Osteocyte (in vitro differentiated cells): ENCODE results near the gene TMEM63A. TPM values are rescaled to one million over a fixed set of nuclear protein-coding genes. Genes with fewer than 3 reads are reported as not detected.

Source experiments
- DNase-seq: peaks from one replicate; pipeline ENCODE4 v3.0.0; 2021; ENCODE audit warnings: mixed read lengths; ENCODE audit not compliant: unreplicated experiment; ENCODE audit errors: extremely low spot score
- H3K27ac Mint-ChIP-seq: one replicate; pipeline ENCODE4 v1.8.0; 2021; ENCODE audit warnings: mild to moderate bottlenecking, mixed read lengths; ENCODE audit not compliant: unreplicated experiment
- H3K27me3 Mint-ChIP-seq: one replicate; pipeline ENCODE4 v1.8.0; 2021; ENCODE audit warnings: mixed read lengths; ENCODE audit not compliant: unreplicated experiment
- H3K36me3 Mint-ChIP-seq: one replicate; pipeline ENCODE4 v1.8.0; 2021; ENCODE audit warnings: mixed read lengths; ENCODE audit not compliant: unreplicated experiment
- H3K4me1 Mint-ChIP-seq: one replicate; pipeline ENCODE4 v1.8.0; 2021; ENCODE audit warnings: mixed read lengths; ENCODE audit not compliant: unreplicated experiment
- H3K4me3 Mint-ChIP-seq: one replicate; pipeline ENCODE4 v1.8.0; 2021; ENCODE audit warnings: mild to moderate bottlenecking, moderate library complexity, mixed read lengths; ENCODE audit not compliant: unreplicated experiment
- H3K9me3 Mint-ChIP-seq: one replicate; pipeline ENCODE4 v1.8.0; 2021; ENCODE audit warnings: mixed read lengths; ENCODE audit not compliant: unreplicated experiment
- total RNA-seq: library from RNA; stranded (reverse); gene quantifications from 2 replicates; pipeline ENCODE4 v1.2.1, GENCODE V29; 2021
- TF ChIP-seq, protein P1 (sequence below): fragments of 200-600 bp; sonication (generic); IDR thresholded peaks from 2 replicates; pipeline ENCODE4 v1.5.0; 2021; ENCODE audit warnings: antibody characterized with exemption, mild to moderate bottlenecking, moderate library complexity

Gene TMEM63A
- total RNA-seq, 1 donor from 2014 or later: 54.8 TPM

DNA sequence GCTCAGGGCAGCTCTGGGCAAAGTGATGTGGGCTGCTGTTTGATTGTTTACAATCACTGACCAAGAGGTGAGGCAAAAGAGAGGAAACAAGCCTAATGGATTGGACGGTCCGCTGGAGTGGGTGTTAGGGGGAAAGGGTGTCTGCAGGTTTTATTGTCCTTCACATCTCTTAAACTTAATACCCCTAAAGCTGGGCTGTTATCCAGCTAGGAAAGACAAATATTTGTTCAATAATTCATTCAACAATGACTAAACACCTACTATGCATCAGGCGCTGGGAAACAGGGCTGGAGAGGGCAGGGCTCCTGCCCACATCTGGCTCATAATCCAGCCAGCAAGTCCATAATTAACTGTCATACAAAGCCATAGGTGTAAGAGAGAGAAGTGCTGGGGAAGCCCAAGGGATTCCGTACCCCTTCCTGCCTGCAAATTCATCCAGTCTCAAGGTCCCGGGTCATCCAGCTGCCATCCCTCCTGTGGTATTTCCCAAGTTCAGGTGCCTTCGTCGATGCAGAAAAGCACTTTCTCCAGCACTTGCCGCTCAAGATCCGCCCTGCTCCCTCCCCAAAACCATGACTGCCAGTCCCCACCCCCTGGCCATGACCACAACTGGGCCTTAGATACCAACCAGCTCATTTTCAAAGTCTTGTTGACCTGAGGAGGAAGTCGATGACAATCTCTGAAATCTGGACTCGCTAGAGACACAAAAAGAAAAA lies 10.7 kb downstream of the TMEM63A start:
- peaks cover 36% of the 10 kb centered on the region for H3K36me3 Mint-ChIP-seq
- H3K27ac Mint-ChIP-seq: no peak overlapping the region
- no peak overlapping the region for H3K4me3 Mint-ChIP-seq
- no peaks in the 10 kb centered on the region for H3K27me3 Mint-ChIP-seq
- H3K4me1 Mint-ChIP-seq: peaks cover 4% of the 10 kb centered on the region
- TF ChIP-seq, protein P1, sequence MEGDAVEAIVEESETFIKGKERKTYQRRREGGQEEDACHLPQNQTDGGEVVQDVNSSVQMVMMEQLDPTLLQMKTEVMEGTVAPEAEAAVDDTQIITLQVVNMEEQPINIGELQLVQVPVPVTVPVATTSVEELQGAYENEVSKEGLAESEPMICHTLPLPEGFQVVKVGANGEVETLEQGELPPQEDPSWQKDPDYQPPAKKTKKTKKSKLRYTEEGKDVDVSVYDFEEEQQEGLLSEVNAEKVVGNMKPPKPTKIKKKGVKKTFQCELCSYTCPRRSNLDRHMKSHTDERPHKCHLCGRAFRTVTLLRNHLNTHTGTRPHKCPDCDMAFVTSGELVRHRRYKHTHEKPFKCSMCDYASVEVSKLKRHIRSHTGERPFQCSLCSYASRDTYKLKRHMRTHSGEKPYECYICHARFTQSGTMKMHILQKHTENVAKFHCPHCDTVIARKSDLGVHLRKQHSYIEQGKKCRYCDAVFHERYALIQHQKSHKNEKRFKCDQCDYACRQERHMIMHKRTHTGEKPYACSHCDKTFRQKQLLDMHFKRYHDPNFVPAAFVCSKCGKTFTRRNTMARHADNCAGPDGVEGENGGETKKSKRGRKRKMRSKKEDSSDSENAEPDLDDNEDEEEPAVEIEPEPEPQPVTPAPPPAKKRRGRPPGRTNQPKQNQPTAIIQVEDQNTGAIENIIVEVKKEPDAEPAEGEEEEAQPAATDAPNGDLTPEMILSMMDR: no peak
- DNase-seq: no peak
- no peaks in the 10 kb centered on the region for H3K9me3 Mint-ChIP-seq

DNA sequence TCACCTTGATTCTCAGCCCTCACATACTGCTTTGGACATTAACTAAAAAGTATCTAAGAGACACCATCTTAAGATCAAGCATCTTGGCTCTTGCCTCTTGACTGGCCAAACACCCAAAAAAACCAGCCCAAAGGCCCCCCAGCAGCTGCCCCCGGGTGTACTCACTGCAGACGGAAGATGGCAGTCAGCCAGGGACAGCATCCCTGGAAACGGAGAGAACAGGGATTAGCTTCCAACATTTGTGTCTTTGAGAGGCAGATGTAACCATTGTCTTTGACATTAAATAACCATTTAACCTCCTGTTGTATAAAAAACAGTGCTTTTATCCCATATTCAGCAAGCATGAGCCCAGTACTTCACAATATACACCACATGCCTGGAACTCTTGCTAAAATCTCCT lies 11.3 kb downstream of the TMEM63A start:
- H3K4me3 Mint-ChIP-seq: no peak overlapping the region
- no peaks in the 10 kb centered on the region for H3K27me3 Mint-ChIP-seq
- peaks cover 10% of the 10 kb centered on the region for H3K4me1 Mint-ChIP-seq
- no peaks in the 10 kb centered on the region for H3K9me3 Mint-ChIP-seq
- TF ChIP-seq, protein P1: no peak
- no peak overlapping the region for H3K27ac Mint-ChIP-seq
- peaks cover 37% of the 10 kb centered on the region for H3K36me3 Mint-ChIP-seq
- no peak for DNase-seq

DNA sequence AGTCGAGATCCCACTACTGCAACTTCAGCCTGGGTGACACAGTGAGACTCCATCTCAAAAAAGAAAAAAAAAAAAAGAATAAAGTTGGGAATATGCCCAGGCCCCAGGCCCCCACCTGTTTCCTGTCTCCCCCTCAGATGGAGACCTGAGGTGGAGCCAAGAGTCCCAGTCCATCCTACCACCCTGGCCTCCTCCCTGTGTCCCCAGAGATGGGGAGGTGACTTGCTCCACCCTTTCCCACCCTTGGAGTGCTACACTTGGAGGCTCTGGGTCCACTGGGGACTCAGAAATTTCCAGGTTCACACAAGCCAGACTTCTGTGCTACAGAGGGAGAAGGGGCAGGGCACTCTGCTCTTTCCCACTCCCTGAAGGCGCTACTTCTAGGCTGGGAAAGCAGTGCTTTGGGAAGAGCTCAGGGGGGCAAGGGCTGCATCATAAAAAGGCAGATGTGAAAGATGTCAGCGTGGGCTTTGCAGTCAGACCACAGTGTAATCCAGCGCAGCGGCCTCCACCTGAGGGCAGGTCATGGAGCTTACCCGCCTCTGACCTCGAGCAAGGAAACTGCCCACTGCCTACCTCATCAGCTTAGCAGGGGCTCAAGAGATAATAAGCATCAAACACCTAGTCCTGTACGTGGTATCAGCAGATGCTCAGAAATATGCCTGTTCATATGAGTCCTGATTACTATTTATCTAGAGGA lies 13.4 kb downstream of the TMEM63A start:
- Mint-ChIP-seq H3K36me3 (peaks cover 38% of the 10 kb centered on the region), H3K27ac (no peak overlapping the region), H3K9me3 (no peaks in the 10 kb centered on the region), H3K4me1 (peaks cover 20% of the 10 kb centered on the region), H3K27me3 (no peaks in the 10 kb centered on the region), H3K4me3 (no peak overlapping the region)
- TF ChIP-seq, protein P1: no peak
- DNase-seq: no peak

DNA sequence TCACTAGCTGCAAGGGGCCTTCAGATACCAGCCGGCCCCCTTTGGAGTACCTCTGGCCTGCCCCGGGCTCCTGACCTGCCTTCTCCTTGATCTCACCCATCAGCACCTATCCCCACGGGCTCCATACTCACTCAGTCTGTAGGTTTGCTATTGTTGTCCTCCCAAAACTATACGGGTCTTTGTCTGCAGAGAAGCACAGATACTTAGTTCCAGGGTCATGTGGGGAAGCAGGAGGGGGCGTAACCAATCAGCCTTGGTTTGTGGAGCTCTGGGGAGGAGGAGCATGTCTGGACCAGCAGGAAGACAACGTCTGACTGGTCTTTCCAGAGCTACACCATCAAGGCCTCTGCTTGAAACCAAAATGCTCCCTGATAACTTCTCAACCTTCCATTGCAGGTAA lies 15.2 kb downstream of the TMEM63A start:
- H3K27ac Mint-ChIP-seq: no peak overlapping the region
- H3K4me1 Mint-ChIP-seq: peaks cover 19% of the 10 kb centered on the region
- no peak for DNase-seq
- H3K4me3 Mint-ChIP-seq: no peak overlapping the region
- TF ChIP-seq, protein P1: no peak
- H3K36me3 Mint-ChIP-seq: peaks cover 39% of the 10 kb centered on the region
- no peaks in the 10 kb centered on the region for H3K27me3 Mint-ChIP-seq
- no peaks in the 10 kb centered on the region for H3K9me3 Mint-ChIP-seq

DNA sequence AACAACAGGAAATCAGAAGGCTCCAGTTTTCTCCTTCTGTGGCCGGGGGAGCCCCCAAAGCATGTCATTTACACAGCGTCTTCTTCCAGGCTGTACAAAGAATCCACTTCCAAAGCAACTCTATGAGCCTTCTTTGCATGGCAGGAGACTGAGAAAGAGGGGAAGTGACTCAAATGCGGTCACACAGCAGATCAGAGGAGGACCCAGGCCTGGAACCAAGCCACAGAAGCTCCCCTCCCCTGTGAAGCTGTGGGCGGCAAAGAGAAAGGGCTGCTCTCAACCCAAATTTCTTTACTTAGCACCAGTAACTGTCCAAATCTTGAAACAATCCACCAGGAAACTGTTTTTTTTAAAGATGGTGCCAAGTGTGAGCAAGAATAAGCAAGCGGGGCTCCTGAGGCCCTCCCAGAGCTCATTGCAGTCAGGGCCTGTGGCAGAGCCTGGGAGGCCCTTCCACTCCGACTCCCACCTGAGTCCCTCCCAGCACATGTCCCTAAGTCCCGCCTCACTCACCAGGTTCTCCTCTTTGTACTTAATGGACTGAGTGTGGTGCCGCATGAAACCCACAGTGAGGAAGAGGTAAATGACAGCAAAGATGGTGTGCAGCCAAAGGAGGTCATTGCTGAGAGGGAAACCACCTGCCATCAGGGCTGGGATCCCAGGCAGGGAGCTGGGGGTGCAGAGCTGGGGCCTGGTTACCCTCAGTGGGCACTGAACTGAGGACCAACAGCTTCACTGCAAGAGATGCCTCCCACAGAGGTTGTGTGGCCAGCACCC lies 15.9 kb downstream of the TMEM63A start:
- Mint-ChIP-seq H3K4me1 (peaks cover 15% of the 10 kb centered on the region), H3K27me3 (no peaks in the 10 kb centered on the region), H3K36me3 (peaks cover 33% of the 10 kb centered on the region), H3K9me3 (no peaks in the 10 kb centered on the region), H3K4me3 (no peak overlapping the region), H3K27ac (no peak overlapping the region)
- DNase-seq: no peak
- TF ChIP-seq, protein P1: no peak
